Measurements from ENCODE around the gene BSND.

The BSND gene

GRCh38 chr1:55060133-55060999 lies 61.6 kb downstream of the BSND start:
- DNase-seq (ENCODE audit: low read depth in 2 of 2): no peak

GRCh38 chr1:55061000-55061705 lies 62.4 kb downstream of the BSND start:
- no peak for DNase-seq (ENCODE audit: low read depth in 2 of 2)
